HG02852 (cell line): ENCODE measurements around the gene KCNH8.

Source experiments
- ATAC-seq: cut with Tn5 transposase; IDR thresholded peaks from one replicate; pipeline ENCODE4 v1.9.1; 2021; ENCODE audit warnings: mild to moderate bottlenecking, moderate library complexity; ENCODE audit not compliant: unreplicated experiment

The KCNH8 gene

GRCh38 chr3:19576343-19576742 lies 428.0 kb downstream of the KCNH8 start:
- no peak for ATAC-seq
